GM19452 (cell line): ENCODE measurements around the gene NT5DC1.

ENCODE experiments used
- ATAC-seq: cut with Tn5 transposase; IDR thresholded peaks from one replicate; pipeline ENCODE4 v1.9.1; 2021; ENCODE audit not compliant: unreplicated experiment

NT5DC1 gene

DNA sequence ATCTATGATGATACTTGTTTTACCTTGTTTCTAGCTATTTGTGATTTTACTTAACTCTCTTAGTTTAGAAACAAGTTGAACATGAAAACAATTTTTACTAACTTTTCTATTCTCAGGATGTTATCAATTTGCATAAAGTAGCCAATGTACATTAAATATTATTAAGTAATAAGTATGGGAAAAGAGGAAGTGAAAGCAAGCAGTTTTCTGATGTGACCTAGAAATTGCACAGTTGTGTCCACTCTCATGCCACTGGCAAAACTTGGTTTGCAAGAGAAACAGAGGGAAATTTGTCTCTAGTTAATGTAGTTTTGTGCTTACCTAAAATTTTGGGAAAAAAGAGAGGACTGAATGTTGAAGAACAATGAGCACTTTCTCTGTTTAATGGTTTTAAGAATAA lies 198.3 kb downstream of the NT5DC1 start:
- ATAC-seq = peak; percentile 78
